Measurements from ENCODE around the gene C1QTNF5.

GRCh38 chr11:119293461-119293860, 47.2 kb downstream of the C1QTNF5 start:
- TF ChIP-seq ZBTB7A (tag by site-specific recombination; IDR thresholded peaks at IDR 0.05; ENCODE audit: low read depth) (no peak), ZNF311 (tag by site-specific recombination; IDR thresholded peaks at IDR 0.05; ENCODE audit: borderline replicate concordance) (no peak), ZNF580 (tag by site-specific recombination; IDR thresholded peaks at IDR 0.05) (no peak), ZNF23 (tag by site-specific recombination; IDR thresholded peaks at IDR 0.05; ENCODE audit: borderline replicate concordance) (no peak), ATF2 (tag by site-specific recombination; IDR thresholded peaks at IDR 0.05; ENCODE audit: low read depth) (no peak)
